ENCODE data around the gene TSC22D1. TPM values are rescaled to one million over a fixed set of nuclear protein-coding genes. Genes with fewer than 3 reads are reported as not detected.
"Not testable (repeated sequence)": the region's sequence is repeated elsewhere in the genome, so short reads cannot be mapped to it uniquely, and the experiment has no call there.

Gene TSC22D1
- total RNA-seq, 1 donor: 94.5 TPM

- no peak overlapping the region for H3K4me3 ChIP-seq (ENCODE audit: low read depth, low read length)
- TF ChIP-seq CTCF (IDR thresholded peaks at IDR 0.05; ENCODE audit: insufficient read depth, low read length): no peak
- no peak for DNase-seq (ENCODE audit: low read depth)
Observed at GRCh38 chr13:44540761-44541434, 35.2 kb downstream of the TSC22D1 start.

- no peak for DNase-seq (ENCODE audit: low read depth)
- TF ChIP-seq CTCF (IDR thresholded peaks at IDR 0.05; ENCODE audit: insufficient read depth, low read length): no peak
- H3K4me3 ChIP-seq (ENCODE audit: low read depth, low read length): no peak overlapping the region
Observed at GRCh38 chr13:44537248-44537647, 38.9 kb downstream of the TSC22D1 start.

GRCh38 chr13:44523146-44524015, 52.7 kb downstream of the TSC22D1 start:
- peak overlapping the region; percentile 8 for H3K4me3 ChIP-seq (ENCODE audit: low read depth, low read length)
- no peak for TF ChIP-seq CTCF (IDR thresholded peaks at IDR 0.05; ENCODE audit: insufficient read depth, low read length)
- peak; percentile 75 for DNase-seq (ENCODE audit: low read depth)

GRCh38 chr13:44519642-44520041, 56.5 kb downstream of the TSC22D1 start:
- H3K4me3 ChIP-seq (ENCODE audit: low read depth, low read length): no peak overlapping the region
- no peak for DNase-seq (ENCODE audit: low read depth)
- TF ChIP-seq CTCF (IDR thresholded peaks at IDR 0.05; ENCODE audit: insufficient read depth, low read length): no peak

- TF ChIP-seq CTCF (IDR thresholded peaks at IDR 0.05; ENCODE audit: insufficient read depth, low read length): no peak
- no peak overlapping the region for H3K4me3 ChIP-seq (ENCODE audit: low read depth, low read length)
- no peak for DNase-seq (ENCODE audit: low read depth)
Observed at GRCh38 chr13:44516771-44517170, 59.4 kb downstream of the TSC22D1 start.

- no peak for DNase-seq (ENCODE audit: low read depth)
- TF ChIP-seq CTCF (IDR thresholded peaks at IDR 0.05; ENCODE audit: insufficient read depth, low read length): no peak
- H3K4me3 ChIP-seq (ENCODE audit: low read depth, low read length): no peak overlapping the region
Observed at GRCh38 chr13:44514278-44514677, 61.9 kb downstream of the TSC22D1 start.

- DNase-seq (ENCODE audit: low read depth); H3K4me3 ChIP-seq (ENCODE audit: low read depth, low read length): not testable (repeated sequence)
Observed at GRCh38 chr13:44509853-44510252, 66.3 kb downstream of the TSC22D1 start.
